ENCODE results near the gene STARD13. TPM values are rescaled to one million over a fixed set of nuclear protein-coding genes. Genes with fewer than 3 reads are reported as not detected.

Gene STARD13
- polyA plus RNA-seq, 1 donor (not counting 4 experiments of a cell fraction or from before 2014, with no cell fraction given) = 11.9 TPM

GRCh38 chr13:33109801-33110200 lies 175.8 kb downstream of the STARD13 start:
- Histone ChIP-seq H3K9me1 (ENCODE audit: control insufficient read depth, extremely low read depth, insufficient read depth, low read length) (no peaks in the 10 kb centered on the region), H2AFZ (ENCODE audit: control insufficient read depth, low read length) (no peak overlapping the region), H3K4me2 (ENCODE audit: control insufficient read depth, extremely low read depth, insufficient read depth, low read depth, low read length) (no peak overlapping the region), H3K9me3 (ENCODE audit: control insufficient read depth, low read depth, low read length) (no peaks in the 10 kb centered on the region), H3K4me1 (ENCODE audit: control insufficient read depth, extremely low read depth, insufficient read depth, low read length) (no peaks in the 10 kb centered on the region), H3K9ac (ENCODE audit: control insufficient read depth, extremely low read depth, insufficient read depth, low read length) (no peak overlapping the region), H3K36me3 (ENCODE audit: control insufficient read depth in 2 of 2, extremely low read depth in 1 of 2, insufficient read depth in 2 of 2, low read length in 2 of 2) (peaks cover 39% of the 10 kb centered on the region in 2 experiments), H3K27me3 (ENCODE audit: control insufficient read depth, extremely low read depth, insufficient read depth, low read length) (no peaks in the 10 kb centered on the region), H3K79me2 (ENCODE audit: control insufficient read depth, insufficient read depth, low read length) (no peaks in the 10 kb centered on the region), H3K4me3 (ENCODE audit: control insufficient read depth in 2 of 3, extremely low read depth in 1 of 3, insufficient read depth in 2 of 3, low read depth in 1 of 3, low read length in 3 of 3) (no peak overlapping the region), H4K20me1 (ENCODE audit: control insufficient read depth, extremely low read depth, insufficient read depth, low read length) (no peaks in the 10 kb centered on the region), H3K27ac (ENCODE audit: control insufficient read depth, insufficient read depth, low read length) (no peak overlapping the region)
- TF ChIP-seq CTCF (optimal IDR thresholded peaks at IDR 0.05 in 1 of 3, IDR thresholded peaks at IDR 0.05 in 1 of 3, conservative IDR thresholded peaks at IDR 0.05 in 1 of 3; ENCODE audit: extremely low read depth in 1 of 3, insufficient read depth in 2 of 3, low read length in 3 of 3) (peak; percentile 15 to 57 (median 24)), EZH2 (IDR thresholded peaks at IDR 0.05; ENCODE audit: low read length) (no peak)
- dilution Hi-C loops (cut with MboI; ENCODE audit: extremely low pct_ligation_motif_present, low sequenced_read_pairs) = no loop called here
- no peak for FAIRE-seq
- DNase-seq (ENCODE audit: low read depth, low spot score) = no peak

GRCh38 chr13:33109271-33109697 lies 176.3 kb downstream of the STARD13 start:
- H3K9me1 ChIP-seq (ENCODE audit: control insufficient read depth, extremely low read depth, insufficient read depth, low read length) = no peaks in the 10 kb centered on the region
- FAIRE-seq = no peak
- peaks cover 39% of the 10 kb centered on the region in 2 experiments for H3K36me3 ChIP-seq (ENCODE audit: control insufficient read depth in 2 of 2, extremely low read depth in 1 of 2, insufficient read depth in 2 of 2, low read length in 2 of 2)
- no peaks in the 10 kb centered on the region for H4K20me1 ChIP-seq (ENCODE audit: control insufficient read depth, extremely low read depth, insufficient read depth, low read length)
- no peaks in the 10 kb centered on the region for H3K27me3 ChIP-seq (ENCODE audit: control insufficient read depth, extremely low read depth, insufficient read depth, low read length)
- H2AFZ ChIP-seq (ENCODE audit: control insufficient read depth, low read length) = no peak overlapping the region
- no peak for DNase-seq (ENCODE audit: low read depth, low spot score)
- no peaks in the 10 kb centered on the region for H3K4me1 ChIP-seq (ENCODE audit: control insufficient read depth, extremely low read depth, insufficient read depth, low read length)
- no peak overlapping the region for H3K27ac ChIP-seq (ENCODE audit: control insufficient read depth, insufficient read depth, low read length)
- H3K9ac ChIP-seq (ENCODE audit: control insufficient read depth, extremely low read depth, insufficient read depth, low read length) = no peak overlapping the region
- H3K79me2 ChIP-seq (ENCODE audit: control insufficient read depth, insufficient read depth, low read length) = no peaks in the 10 kb centered on the region
- no peaks in the 10 kb centered on the region for H3K9me3 ChIP-seq (ENCODE audit: control insufficient read depth, low read depth, low read length)
- no peak for TF ChIP-seq EZH2 (IDR thresholded peaks at IDR 0.05; ENCODE audit: low read length)
- no peak for TF ChIP-seq CTCF (optimal IDR thresholded peaks at IDR 0.05 in 1 of 3, IDR thresholded peaks at IDR 0.05 in 1 of 3, conservative IDR thresholded peaks at IDR 0.05 in 1 of 3; ENCODE audit: extremely low read depth in 1 of 3, insufficient read depth in 2 of 3, low read length in 3 of 3)
- no peak overlapping the region for H3K4me3 ChIP-seq (ENCODE audit: control insufficient read depth in 2 of 3, extremely low read depth in 1 of 3, insufficient read depth in 2 of 3, low read depth in 1 of 3, low read length in 3 of 3)
- dilution Hi-C loops (cut with MboI; ENCODE audit: extremely low pct_ligation_motif_present, low sequenced_read_pairs) = no loop called here
- no peak overlapping the region for H3K4me2 ChIP-seq (ENCODE audit: control insufficient read depth, extremely low read depth, insufficient read depth, low read depth, low read length)
